PC-3 (cell line): ENCODE data around the gene ALG6.

Experiments used
- EZH2 ChIP-seq: fragments of 300-600 bp; sonication (generic); IDR thresholded peaks from one replicate; pipeline ENCODE4 v1.6.1; 2017; ENCODE audit warnings: antibody characterized with exemption, mild to moderate bottlenecking, low read length; ENCODE audit not compliant: unreplicated experiment
- EZH2phosphoT487 ChIP-seq: fragments of 300-600 bp; sonication (generic); IDR thresholded peaks from 2 replicates; pipeline ENCODE4 v1.6.1; 2018; ENCODE audit warnings: mild to moderate bottlenecking, antibody characterized with exemption, low read length, borderline replicate concordance
- TF ChIP-seq, protein P1 (sequence below): fragments of 300-600 bp; sonication (generic); conservative IDR thresholded peaks from 2 replicates; pipeline ENCODE4 v1.5.1; 2017; ENCODE audit warnings: antibody characterized with exemption, low read depth, mild to moderate bottlenecking, low read length

- no peak for TF ChIP-seq EZH2phosphoT487
- TF ChIP-seq, protein P1, sequence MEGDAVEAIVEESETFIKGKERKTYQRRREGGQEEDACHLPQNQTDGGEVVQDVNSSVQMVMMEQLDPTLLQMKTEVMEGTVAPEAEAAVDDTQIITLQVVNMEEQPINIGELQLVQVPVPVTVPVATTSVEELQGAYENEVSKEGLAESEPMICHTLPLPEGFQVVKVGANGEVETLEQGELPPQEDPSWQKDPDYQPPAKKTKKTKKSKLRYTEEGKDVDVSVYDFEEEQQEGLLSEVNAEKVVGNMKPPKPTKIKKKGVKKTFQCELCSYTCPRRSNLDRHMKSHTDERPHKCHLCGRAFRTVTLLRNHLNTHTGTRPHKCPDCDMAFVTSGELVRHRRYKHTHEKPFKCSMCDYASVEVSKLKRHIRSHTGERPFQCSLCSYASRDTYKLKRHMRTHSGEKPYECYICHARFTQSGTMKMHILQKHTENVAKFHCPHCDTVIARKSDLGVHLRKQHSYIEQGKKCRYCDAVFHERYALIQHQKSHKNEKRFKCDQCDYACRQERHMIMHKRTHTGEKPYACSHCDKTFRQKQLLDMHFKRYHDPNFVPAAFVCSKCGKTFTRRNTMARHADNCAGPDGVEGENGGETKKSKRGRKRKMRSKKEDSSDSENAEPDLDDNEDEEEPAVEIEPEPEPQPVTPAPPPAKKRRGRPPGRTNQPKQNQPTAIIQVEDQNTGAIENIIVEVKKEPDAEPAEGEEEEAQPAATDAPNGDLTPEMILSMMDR = no peak
- TF ChIP-seq EZH2 = no peak
Observed at GRCh38 chr1:63414691-63415365, 47.4 kb downstream of the ALG6 start.
